Measurements from ENCODE around the gene EGFL8.
A peak's percentile ranks its signal among the peaks of the same experiment; 100 is the strongest.
"Not testable (repeated sequence)": the region's sequence is repeated elsewhere in the genome, so short reads cannot be mapped to it uniquely, and the experiment has no call there.

EGFL8 gene

DNA sequence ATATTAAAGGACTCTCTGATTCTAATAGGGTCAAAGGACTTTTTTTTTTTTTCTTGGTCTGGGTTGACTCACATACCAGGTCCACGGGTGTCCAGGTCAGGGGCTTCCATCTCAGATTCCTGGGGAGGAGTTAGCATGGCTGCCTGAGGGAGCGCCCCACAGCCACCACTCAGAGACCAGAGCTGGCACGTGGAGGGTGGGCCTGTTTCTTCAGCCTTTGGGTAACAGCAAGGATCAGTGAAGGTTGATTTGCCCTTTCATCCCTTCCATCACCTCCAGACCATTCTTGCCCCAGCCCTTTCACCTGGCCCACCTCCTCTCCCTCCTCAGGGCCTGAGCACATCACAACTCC lies 33.9 kb downstream of the EGFL8 start:
- no peak for DNase-seq

DNA sequence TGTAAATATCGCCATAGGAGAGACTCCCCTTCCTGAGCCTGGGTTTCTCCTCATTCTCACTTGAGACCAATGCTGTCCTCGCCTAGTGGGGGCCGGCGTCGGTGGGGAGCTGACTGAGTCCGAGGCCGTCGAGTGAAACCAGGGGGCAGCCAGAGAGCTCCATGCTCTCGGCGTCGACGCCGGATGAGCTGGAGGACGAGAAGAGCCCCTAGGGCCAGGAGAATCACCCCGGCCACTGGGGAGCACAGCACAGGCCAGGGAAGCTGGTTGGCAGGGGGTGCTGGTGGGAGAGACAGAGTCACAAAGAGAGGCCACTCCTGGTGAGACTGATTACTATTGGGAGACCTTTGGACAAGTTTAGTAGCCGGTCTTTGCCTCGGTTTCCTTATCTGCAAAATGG lies 34.5 kb downstream of the EGFL8 start:
- DNase-seq: no peak

DNA sequence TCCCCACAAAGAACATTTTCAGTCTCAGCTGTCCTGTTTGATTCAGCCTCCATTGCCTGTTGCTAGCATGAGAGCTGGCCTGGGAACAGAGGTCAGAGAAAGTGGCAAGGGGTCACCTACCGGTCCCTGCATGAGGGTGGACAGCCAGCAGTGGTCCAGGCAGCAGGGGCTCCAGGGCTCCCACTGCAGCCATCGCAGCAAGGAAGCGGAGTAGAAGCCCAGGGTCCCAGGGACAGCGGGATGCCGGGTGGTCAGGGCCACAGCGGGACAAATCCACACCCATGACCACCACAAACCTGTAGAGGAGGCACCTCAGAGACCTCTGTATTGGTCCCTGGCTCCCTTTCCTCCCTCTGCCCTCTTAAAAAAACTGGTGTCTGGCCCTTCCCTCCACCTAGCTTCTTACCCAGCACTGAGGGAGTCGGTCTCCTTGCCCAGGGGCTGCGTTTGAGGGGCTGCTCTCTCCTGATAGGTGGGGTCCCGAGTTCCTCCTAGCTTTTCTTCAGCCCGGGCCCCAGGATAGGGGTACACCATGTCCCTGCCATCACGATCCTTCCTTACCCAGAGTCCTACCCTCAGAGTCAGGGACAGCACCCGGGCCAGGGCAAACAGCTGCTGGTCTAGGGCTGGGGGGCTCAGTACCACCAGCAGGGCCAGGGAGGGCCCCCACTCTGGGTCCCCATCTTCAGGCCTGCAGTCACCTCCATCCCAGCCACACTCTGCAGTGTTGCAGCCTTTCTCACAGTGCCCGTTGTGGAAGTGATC lies 36.5 kb downstream of the EGFL8 start:
- no peak for DNase-seq

DNA sequence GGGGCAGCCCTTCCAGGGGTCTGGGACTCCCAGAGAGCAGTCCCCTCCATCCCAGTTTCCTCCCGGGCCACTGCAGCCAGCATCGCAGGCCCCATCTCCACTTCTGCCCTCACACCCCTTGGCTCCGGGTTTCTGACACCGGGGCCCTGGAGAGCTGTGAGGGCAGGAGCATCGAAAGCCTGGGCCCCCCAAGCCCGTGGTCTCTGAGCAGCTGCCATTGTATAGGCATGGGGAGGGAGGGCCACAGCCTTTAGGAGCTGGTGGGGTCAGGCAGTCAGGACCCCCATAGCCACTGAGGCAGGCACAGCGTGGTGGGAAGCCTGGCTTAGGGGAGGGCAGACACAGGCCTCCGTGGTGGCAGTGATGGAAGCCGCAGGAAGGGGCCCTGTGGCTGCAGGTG lies 37.8 kb downstream of the EGFL8 start:
- DNase-seq: no peak

DNA sequence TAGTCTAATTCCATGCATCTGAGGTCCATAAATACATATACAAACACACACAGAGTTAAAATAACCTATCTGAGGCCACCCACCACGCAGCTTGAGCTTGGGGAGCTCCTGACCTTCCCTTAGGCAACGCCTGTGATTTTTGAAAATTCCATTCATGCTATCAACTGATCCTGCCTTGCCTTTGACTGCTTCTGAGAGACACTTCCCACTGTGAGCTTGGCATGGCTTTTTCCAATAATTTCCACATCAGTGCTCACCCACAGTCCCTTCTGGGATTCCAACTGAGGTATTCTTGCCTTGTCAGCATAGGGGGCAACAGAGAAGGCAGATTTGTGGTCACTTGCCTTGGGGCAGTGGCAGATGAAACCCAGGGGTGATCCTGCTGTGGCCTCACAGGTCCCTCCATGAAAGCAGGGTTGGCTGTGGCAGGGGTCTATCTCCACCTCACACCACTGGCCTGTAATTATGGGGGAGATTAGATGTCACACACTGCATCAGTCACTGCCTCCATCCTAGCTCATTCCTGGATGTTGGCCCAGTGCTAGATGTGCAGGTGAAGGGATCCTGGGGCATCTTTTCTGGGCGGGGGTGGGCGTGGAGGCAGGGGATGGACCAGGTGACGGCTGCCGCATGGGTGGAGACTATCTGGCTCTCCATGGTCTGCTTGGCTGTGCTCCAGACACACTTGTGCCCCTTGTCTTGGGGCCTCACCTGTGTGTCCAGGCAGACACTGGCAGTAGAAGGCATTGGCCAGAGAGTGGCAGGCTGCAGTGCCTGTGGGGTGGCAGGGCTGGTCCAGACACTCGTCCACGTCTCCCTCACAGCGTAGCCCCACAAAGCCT lies 39.3 kb downstream of the EGFL8 start:
- DNase-seq: no peak

DNA sequence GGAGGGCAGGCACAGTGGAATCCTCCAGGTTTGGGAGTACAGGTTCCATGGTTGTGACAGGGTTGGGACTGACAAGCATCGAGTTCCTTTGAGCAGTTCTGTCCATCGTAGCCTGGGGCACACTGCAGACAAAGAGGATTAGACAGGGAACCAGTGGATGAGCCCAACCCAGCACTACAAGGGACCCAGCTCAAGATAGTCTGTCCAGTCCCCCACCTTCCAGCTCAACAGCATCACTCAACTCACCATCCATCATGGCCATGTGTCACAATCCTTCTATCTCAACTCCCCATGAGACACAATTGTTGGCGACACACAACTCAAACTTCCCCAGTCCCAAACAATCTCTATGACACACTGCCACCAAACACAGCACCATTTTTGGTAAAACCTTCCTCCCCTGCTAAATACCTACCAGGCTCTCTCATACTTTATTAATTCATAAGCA lies 39.9 kb downstream of the EGFL8 start:
- DNase-seq: no peak

DNA sequence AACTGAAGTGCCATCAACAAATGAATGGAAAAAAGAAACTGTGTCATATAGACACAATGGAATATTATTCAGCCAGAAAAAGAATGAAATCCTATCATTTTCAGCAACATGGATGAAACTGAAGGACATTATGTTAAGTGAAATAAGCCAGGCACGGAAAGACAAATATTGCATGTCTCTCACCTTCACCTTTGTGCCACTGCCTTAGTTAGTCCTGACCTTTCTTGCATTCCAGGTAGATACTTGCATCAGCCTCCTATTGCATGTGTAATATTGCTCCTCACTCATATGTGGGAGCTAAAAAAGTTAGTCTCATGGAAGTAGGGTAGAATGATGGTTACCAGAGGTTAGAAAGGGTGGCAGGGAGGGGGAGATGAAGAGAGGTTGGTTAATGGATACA lies 44.6 kb downstream of the EGFL8 start:
- no peak for DNase-seq

DNA sequence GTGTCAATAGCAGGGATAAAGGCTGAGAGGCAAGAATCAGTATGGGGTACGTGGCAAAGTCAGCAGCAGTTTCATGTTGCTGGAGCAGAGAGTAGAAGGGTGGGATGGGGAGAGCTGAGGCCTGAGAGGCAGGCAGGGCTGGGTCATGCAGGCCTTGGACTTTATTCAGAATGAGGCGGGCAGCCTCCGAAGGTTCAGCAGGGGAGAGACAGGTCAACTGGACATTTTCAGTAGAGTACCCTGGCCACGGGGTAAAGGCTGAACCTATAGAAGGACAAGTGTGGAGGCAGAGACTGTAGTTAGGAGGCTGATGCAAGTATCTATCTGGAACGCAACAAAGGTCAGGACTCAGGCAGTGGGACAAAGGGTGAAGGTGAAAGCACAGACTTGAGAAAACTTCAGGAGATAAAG lies 45.8 kb downstream of the EGFL8 start:
- DNase-seq: no peak

DNA sequence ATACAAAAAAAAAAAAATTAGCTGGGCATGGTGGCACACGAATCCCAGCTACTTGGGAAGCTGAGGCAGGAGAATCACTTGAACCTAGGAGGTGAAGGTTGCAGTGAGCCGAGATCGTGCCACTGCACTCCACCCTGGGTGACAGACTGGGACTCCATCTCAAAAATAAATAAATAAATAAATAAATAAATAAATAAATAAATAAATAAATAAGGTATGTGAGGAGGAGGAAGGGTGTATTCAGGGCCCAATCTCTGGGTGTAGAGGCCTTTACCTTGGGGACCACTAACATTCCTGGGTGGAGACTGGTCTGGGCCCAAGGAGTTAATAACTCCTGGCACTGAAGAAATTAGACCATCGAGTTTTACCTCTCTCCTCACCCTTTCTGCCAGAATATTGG lies 47.0 kb downstream of the EGFL8 start:
- DNase-seq: not testable (repeated sequence)

DNA sequence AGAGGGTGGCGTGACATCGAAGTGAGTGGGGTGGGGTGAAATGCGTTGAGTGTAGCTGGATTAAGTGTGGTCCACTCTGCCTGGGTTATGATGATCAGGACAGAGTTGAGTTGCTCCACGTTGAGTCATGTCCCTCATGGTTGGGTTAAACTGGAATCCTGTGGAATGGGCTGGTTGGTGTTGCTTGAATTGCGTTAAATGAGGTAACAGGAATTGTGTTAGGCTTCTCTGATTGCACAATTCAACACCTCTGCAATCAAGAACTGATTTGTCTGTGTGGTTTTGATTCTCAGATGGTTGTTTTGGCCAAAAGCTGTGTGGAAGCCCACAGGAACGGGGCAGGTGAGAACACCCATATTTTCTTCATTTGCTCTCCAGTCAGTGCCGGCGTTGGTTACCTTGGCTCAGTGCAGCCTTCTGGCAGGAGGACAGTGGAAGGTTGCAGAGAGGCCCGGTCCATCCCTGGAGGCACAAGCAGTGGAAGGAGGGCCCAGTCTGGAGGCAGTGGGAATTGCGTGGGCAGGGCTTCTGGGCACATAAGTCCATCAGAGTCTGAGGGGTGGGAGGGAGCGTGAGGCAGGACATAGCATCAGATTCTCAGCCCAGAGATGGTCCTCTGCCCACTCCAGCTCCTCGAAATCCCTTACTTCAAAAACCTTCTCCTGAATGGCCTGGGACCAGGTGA lies 47.8 kb downstream of the EGFL8 start:
- no peak for DNase-seq

DNA sequence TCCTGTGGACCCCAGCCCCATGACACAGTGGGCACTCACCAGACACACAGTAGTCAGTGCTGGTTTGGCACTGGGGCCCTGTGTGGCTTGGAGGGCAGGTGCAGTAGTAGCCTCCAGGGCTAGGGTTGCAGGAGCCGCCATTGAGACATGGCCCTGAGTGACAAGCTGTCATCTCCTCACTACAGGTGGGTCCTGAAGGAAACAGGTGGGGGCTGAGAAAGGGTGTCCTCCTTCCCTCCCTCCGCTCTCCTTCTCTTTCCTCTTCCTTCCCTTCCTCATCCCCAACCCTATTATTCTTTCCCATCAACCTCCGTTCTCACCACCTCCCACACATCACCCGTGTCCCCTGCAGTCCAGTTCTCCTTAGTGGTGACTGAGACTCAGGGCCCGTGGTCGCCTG lies 49.3 kb downstream of the EGFL8 start:
- no peak for DNase-seq

DNA sequence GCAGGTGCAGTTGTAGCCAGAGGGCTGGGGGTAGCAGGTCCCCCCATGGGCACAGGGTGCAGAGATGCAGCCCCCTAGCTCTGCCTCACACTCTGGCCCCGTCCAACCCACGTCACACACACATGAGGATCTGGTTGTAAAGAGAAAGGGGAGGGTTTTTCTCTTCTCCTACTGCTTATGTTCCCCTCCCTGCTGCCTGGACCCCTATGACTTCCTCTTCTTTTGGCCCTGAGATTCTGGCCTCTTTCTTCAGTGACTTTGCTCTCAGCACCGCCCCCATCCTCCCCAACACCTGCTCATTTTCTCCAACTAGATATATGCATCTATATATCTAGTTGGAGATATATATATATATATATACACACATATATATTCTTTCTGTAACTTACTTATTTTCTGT lies 49.7 kb downstream of the EGFL8 start:
- DNase-seq: no peak

DNA sequence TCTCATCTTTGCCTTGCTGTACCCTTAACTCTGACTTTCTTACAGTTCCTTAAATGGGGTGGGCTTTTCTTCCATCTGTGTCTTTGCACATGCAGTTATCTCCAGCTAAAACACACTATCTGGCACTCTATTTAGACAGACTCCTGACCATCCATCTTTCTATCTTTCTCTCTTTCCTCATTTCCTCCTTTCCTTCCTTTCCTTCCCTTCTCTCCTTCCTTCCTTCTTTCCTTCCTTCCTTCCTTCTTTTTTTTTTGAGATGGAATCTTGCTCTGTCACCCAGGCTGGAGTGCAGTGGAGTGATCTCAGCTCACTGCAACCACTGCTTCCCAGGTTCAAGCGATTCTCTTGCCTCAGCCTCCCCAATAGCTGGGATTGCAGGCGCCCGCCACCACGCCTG lies 51.2 kb downstream of the EGFL8 start:
- DNase-seq: no peak

DNA sequence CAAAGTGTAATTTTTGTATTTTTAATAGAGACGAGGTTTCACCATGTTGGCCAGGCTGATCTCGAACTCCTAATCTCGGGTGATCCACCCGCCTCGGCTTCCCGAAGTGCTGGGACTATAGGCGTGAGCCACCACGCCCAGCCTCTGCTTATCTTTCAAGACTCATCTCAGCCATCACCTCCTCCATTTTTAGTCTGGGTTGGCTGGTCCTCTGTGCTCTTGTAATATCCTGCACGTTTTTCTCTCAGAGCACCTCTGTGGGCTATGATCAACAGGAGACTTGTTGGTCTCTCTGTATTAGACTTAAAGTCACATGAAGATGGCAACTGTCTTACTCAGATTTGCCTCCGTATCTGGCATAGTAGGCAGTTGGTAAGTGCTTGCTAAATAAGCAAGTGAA lies 51.9 kb downstream of the EGFL8 start:
- DNase-seq: peak; percentile 12

DNA sequence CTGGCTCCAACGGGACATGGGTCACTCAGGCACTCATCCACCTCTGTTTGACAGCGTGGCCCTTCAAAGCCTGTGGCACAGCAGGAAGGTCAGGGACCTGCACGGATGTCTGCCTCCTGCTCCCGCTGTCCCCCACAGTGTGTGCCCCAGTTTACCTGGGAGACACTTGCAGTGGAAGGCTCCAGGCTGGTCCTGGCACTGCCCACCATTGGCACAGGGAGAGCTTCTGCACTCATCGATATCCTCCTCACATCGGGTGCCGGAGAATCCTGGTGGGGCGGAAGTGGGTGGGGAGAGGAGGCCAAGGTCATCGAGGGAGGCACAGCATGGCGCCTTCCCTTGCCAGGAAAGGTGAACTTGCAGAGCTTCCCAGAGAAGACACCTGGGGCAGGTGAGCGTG lies 52.6 kb downstream of the EGFL8 start:
- DNase-seq: peak; percentile 33
